K562 (cell line): Measurements from ENCODE around the gene DCTN5. TPM values are rescaled to one million over a fixed set of nuclear protein-coding genes. Genes with fewer than 3 reads are reported as not detected.
A peak's percentile ranks its signal among the peaks of the same experiment; 100 is the strongest.

ENCODE experiments used
- CBFB ChIP-seq: sonication (generic); formaldehyde crosslinking; IDR thresholded peaks from 2 replicates; pipeline ENCODE4 v1.4.0; 2020; ENCODE audit warnings: mild to moderate bottlenecking, missing genetic modification reagents
- DPF2 ChIP-seq: fragments of 450-650 bp; IDR thresholded peaks from 2 replicates; pipeline ENCODE4 v1.6.1; 2016
- HDAC1 ChIP-seq, 2 experiments: fragments of 450-650 bp; IDR thresholded peaks; 2 replicates each; pipeline ENCODE4 v1.6.1; 2016 to 2017; ENCODE audit warnings: inconsistent platforms in 1 of 2, mild to moderate bottlenecking in 1 of 2, moderate library complexity in 1 of 2
- MCM2 ChIP-seq: fragments of 450-650 bp; IDR thresholded peaks from 2 replicates; pipeline ENCODE4 v1.6.1; 2017; ENCODE audit warnings: low read depth, mild to moderate bottlenecking
- MCM7 ChIP-seq, 2 experiments: fragments of 450-650 bp; IDR thresholded peaks; 2 replicates each; pipeline ENCODE4 v1.6.1; 2016 to 2018
- REST ChIP-seq, 2 experiments: fragments of 450-650 bp; formaldehyde crosslinking in 1 of 2; IDR thresholded peaks; 2 replicates each; pipeline versions ENCODE4 v1.4.0 to v1.6.1; 2014 to 2020; ENCODE audit warnings: mild to moderate bottlenecking in 2 of 2, borderline replicate concordance in 1 of 2, low read depth in 1 of 2
- polyA plus RNA-seq, 8 experiments: library from polyadenylated mRNA; depleted of rRNA in 4 of 8; stranded (reverse) in 5 of 8; unstranded in 3 of 8; fragments of >200 nt; fragmentation: Nextera tagmentation in 2 of 8; fragmentation: Illumina TruSeq in 1 of 8; extraction: Ambion mirVana in 2 of 8; extraction: Trizol in 1 of 8; gene quantifications; 2 replicates each; pipeline versions ENCODE4 v1.2.1 to v1.2.3, GENCODE V29; 2011 to 2014; ENCODE audit warnings: inconsistent platforms in 1 of 8, missing spikeins in 1 of 8
- total RNA-seq, 7 experiments: library from RNA; depleted of rRNA in 6 of 7; stranded (reverse); fragments of >200 nt in 6 of 7; fragmentation: Illumina TruSeq in 2 of 7; extraction: Trizol in 2 of 7; gene quantifications; 2 replicates each; pipeline versions ENCODE4 v1.2.1 to v1.2.3, GENCODE V29; 2011 to 2021; ENCODE audit warnings: low replicate concordance in 1 of 7
- TF ChIP-seq, protein P1 (sequence below): fragments of 450-650 bp; IDR thresholded peaks from 2 replicates; pipeline ENCODE4 v1.6.1; 2016; ENCODE audit warnings: low read depth
- TF ChIP-seq, protein P2 (sequence below), 2 experiments: IDR thresholded peaks; 2 replicates each; pipeline ENCODE4 v1.6.1; 2012; ENCODE audit warnings: improper control_type of control experiment in 2 of 2, low read depth in 2 of 2, low read length in 2 of 2, borderline replicate concordance in 1 of 2

DCTN5 gene
- total and polyA plus RNA-seq, 9 of the 15 experiments (the other 6 are each of a cell fraction or from before 2014, with no cell fraction given), result 35.8 to 149 (median 75.9) TPM

DNA sequence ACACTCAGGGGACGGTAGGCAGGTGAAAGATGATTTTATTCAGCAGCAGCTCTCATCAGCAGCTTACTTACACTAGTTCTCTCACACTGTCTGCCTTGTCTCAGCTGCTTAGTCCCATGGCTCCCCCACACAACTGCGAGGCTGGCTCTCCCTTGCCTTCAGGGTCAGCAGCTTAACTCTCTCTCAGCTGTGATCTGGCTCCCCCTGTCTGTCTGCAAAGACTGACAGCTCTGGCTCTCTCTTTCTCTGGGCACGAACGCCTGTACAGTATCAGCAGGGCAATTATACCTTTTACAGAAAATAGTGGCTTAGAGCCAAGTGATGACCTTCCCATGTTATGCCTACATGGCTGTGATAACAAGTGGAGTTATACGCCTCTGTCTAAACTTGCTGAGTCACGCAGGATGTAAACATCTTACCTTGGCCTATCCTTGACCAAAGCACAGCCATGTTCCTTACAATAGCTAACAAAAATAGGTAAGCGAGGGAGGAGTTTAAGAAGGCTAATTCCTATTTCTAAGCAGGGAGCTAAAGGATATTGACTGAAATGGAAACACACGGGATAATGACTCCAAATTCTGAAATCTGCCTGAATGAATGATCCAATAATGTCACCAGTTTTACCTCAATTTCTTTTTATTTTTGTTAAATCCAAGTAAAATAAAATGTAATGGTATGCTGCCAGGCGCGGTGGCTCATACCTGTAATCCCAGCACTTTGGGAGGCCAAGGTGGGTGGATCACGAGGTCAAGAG is 44.1 kb upstream of the DCTN5 start (continued):
- TF ChIP-seq, protein P1, sequence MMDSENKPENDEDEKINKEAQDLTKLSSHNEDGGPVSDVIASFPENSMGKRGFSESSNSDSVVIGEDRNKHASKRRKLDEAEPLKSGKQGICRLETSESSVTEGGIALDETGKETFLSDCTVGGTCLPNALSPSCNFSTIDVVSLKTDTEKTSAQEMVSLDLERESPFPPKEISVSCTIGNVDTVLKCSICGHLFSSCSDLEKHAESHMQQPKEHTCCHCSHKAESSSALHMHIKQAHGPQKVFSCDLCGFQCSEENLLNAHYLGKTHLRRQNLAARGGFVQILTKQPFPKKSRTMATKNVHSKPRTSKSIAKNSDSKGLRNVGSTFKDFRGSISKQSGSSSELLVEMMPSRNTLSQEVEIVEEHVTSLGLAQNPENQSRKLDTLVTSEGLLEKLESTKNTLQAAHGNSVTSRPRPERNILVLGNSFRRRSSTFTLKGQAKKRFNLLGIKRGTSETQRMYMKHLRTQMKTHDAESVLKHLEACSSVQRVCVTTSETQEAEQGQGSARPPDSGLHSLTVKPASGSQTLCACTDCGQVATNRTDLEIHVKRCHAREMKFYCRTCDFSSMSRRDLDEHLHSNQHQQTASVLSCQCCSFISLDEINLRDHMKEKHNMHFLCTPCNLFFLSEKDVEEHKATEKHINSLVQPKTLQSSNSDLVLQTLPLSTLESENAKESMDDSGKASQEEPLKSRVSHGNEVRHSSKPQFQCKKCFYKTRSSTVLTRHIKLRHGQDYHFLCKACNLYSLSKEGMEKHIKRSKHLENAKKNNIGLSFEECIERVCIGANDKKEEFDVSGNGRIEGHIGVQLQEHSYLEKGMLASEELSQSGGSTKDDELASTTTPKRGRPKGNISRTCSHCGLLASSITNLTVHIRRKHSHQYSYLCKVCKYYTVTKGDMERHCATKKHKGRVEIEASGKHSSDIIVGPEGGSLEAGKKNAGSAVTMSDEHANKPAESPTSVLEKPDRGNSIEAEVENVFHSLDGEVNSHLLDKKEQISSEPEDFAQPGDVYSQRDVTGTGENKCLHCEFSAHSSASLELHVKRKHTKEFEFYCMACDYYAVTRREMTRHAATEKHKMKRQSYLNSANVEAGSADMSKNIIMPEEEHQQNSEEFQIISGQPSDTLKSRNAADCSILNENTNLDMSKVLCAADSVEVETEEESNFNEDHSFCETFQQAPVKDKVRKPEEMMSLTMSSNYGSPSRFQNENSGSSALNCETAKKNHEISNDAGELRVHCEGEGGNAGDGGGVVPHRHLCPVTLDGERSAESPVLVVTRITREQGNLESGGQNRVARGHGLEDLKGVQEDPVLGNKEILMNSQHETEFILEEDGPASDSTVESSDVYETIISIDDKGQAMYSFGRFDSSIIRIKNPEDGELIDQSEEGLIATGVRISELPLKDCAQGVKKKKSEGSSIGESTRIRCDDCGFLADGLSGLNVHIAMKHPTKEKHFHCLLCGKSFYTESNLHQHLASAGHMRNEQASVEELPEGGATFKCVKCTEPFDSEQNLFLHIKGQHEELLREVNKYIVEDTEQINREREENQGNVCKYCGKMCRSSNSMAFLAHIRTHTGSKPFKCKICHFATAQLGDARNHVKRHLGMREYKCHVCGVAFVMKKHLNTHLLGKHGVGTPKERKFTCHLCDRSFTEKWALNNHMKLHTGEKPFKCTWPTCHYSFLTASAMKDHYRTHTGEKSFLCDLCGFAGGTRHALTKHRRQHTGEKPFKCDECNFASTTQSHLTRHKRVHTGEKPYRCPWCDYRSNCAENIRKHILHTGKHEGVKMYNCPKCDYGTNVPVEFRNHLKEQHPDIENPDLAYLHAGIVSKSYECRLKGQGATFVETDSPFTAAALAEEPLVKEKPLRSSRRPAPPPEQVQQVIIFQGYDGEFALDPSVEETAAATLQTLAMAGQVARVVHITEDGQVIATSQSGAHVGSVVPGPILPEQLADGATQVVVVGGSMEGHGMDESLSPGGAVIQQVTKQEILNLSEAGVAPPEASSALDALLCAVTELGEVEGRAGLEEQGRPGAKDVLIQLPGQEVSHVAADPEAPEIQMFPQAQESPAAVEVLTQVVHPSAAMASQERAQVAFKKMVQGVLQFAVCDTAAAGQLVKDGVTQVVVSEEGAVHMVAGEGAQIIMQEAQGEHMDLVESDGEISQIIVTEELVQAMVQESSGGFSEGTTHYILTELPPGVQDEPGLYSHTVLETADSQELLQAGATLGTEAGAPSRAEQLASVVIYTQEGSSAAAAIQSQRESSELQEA, result no peak
- TF ChIP-seq, protein P2, sequence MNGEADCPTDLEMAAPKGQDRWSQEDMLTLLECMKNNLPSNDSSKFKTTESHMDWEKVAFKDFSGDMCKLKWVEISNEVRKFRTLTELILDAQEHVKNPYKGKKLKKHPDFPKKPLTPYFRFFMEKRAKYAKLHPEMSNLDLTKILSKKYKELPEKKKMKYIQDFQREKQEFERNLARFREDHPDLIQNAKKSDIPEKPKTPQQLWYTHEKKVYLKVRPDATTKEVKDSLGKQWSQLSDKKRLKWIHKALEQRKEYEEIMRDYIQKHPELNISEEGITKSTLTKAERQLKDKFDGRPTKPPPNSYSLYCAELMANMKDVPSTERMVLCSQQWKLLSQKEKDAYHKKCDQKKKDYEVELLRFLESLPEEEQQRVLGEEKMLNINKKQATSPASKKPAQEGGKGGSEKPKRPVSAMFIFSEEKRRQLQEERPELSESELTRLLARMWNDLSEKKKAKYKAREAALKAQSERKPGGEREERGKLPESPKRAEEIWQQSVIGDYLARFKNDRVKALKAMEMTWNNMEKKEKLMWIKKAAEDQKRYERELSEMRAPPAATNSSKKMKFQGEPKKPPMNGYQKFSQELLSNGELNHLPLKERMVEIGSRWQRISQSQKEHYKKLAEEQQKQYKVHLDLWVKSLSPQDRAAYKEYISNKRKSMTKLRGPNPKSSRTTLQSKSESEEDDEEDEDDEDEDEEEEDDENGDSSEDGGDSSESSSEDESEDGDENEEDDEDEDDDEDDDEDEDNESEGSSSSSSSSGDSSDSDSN (IDR thresholded peaks at IDR 0.05; ENCODE audit: borderline replicate concordance in 1 of 2, low read depth in 2 of 2, low read length in 2 of 2), result peak in 1 of 2 experiments; percentile 65; a peak in 1 of 4 replicates
- peak; percentile 68 to 84; a peak in 2 of 4 replicates for TF ChIP-seq HDAC1 (IDR thresholded peaks at IDR 0.05)
- TF ChIP-seq DPF2, result peak; percentile 88
- TF ChIP-seq MCM7 (IDR thresholded peaks at IDR 0.05), result no peak
- no peak for TF ChIP-seq CBFB
- TF ChIP-seq REST (IDR thresholded peaks at IDR 0.05; ENCODE audit: borderline replicate concordance), result peak; percentile 45; the same call in 1 of the 2 replicates
- peak; percentile 90 for TF ChIP-seq REST (CRISPR knock-in tag; IDR thresholded peaks at IDR 0.05; ENCODE audit: low read depth)
- no peak for TF ChIP-seq MCM2
